Iris pigment epithelial cell (primary cell): ENCODE results near the gene SLC2A9.

Experiments used
- DNase-seq: peaks from one replicate; pipeline ENCODE4 v3.0.0-alpha.2; 2011; ENCODE audit warnings: low read depth

SLC2A9 gene

DNA sequence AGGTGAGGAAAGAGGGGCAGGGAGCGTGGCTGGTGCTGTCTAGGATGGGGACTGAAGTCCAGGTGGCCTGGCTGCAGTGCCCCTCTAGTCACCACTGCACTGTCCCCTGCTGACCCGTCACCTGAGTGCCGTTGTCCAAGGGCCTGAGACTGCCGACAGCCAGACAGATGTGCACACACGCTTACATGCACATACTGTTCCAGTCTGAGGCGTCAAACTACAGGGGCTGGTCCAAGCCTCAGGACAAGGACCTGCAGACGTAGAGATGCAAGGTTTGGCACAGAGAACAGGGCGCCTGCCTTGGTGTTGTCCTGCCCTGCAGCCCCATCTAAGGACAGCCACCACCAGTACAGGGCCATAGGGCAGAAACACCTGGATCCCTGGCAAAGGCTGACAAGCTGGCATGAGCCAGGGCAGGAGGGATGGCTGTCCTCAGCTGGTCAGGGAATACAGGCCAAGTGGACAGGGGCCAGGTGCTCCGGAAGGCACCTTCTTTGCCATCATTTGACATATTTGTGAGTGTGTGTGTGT, 1.7 kb downstream of the SLC2A9 start:
- DNase-seq: no peak

DNA sequence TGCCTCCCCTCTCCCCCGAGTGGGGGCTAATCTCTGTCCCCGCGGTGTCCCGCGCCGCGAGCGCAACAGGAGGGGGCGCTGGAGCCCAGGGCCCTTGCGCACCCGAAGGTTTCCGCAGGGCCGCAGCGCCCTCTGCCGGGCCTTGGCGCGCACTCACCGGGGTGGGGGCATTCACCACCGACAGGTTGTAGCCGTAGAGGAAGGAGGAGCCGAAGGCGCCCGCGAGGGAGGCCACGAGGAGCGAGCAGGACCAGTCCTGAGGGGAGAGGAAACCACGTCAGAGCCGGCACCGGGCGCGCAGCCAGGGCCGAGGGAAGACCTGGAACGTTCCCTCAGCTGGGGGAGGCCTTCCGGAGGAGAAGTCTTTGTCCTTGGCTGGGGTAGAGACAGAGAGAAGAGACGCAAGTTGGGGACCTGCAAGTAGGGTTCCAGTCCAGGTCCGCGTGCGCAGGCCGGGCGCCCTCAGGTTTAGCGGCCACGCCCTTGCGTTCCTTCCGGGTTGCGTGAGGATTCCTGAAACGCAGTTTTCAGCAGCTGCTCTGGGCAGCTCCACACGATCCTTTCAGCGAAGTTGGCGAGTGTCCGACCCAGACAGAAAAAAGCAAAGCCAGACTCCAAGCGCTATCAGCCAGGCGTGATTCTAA, 2.4 kb downstream of the SLC2A9 start:
- peak; percentile 98 for DNase-seq

DNA sequence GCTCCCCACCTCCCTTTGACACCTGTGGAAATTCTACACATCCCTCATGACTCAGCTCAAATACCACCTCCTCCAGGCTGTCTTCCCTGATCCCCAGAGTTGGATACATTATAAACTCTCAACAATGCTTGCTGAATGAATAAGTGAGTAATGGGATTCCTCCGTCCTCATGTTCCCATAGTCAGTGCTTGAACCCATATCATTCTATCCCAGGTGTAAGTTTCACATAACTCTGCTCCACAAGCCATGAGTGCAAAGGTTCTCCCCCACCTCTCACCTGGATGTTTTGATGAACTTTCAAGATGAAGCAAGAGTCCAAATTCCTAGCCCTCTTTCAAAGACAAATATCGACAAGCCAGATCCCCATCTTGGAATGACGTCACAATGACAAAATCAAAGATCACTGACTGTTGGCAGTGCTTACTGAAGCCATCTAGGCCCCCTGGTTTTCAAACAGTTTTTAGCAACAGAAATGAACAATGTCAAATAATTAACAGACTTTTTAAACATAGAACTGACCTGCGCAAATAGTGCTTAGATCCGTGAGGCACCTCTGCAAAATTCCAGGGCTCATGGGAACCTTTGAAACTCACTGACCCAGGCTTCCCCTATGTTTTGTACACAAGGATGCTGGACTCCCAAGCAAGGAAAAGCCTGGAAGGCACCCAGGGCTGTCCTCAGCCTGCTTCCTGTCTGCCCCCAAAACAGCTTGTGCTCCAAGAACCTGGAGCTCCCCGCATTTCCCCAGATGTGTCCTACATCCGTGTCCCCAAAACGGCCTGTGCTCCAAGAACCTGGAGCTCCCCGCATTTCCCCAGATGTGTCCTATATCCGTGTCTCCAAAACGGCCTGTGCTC, 4.0 kb downstream of the SLC2A9 start:
- DNase-seq: no peak

DNA sequence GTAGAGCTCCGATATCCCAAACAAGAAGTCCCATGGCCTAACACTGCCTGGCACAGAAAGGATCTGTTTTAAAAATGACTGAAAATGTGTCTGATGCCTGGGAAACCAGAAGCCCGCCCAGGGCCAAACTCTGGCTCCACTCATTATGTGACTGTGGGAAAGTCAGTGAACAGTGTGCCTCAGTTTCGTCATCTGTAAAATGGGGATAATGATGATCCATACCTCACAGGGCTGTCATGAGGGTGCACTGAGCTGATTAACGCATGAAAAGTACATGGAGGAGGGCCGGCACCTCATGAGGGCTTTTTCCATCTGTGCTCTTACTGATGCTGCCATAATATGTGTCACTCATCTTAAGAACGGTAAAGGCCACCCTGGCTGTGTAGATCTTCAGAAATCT, 5.1 kb downstream of the SLC2A9 start:
- no peak for DNase-seq

DNA sequence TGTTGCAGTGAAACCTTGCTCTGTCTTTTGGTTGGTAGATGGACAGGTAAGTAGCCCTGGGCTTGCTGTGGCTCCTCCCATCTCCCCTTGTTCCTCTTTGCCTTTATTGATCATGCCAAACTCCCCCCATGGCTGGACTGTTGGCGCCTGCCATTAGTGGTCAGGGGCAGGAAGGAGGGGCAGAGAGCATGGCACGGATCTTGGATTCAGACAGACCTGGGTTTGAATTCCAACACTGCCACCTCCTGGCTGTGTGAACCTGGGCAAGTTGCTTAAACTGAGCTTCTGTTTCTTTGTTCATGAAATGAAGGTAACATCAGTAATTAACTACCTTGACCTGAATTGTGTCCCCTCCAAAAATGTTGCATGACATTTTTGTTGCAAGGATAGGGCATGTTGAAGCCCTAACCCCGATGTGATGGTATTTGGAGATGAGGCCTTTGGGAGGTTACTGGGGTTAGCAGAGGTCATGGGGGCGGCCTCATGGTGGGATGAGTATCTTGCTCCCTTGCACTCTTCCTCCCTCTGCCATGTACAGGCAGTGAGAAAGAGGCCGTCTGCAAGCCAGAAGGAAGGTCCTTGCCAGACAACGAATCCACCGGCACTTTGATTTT, 6.0 kb downstream of the SLC2A9 start:
- peak; percentile 48 for DNase-seq

DNA sequence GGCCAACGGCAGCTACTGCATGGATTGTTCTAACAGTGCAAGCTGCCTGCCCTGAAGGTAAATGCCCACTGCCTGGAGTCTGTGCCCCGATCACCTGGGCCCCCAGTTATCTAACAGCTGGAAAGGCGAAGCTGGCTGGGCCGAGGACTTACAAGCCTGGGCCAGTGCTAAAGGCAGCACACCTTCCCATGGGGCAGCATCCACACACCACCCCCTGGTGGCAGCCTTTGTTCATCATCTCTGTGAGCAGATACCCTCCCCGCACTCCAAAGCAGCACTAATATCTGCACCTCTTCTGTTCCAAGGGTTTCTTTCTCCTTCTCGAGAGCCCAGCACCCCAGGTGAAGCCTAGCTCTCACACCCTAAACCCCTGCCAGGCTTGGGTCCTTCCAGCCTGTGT, 7.6 kb downstream of the SLC2A9 start:
- peak; percentile 45 for DNase-seq

DNA sequence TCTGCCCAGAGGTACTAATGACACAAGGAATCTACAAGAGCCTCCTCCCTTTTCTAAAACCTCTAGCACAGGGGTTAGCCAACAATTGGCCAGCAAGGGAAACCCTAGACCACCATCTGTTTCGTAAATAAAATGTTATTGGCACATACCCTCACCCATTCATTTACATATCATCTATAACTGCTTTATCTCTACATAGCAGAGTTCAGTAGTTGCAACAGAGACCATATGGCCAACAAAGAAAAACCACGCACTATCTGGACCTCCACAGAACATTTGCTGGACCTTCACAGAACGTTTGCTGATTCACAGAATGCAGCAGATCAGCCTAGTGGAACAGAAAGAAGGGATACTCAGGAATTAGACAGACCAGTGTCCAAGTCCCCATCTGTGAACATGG, 9.4 kb downstream of the SLC2A9 start:
- DNase-seq: no peak

DNA sequence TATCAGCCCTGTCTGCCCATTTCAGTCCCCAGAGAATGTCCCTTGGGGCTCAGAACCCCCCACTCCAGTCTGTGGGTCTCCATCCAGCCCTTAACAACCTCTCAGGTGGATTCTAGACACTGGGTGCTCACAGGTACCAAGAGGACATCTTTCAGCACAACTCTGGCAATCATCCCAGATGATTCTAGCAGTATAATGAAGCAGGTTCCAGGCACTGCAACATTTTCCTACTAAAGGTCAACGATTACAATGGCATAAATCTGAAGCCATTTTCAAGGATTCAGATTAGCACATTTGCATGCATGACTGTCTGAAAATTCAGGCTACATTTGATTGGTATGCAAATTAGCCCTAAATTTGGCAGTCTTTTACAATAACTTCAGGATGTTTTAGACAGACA, 10.0 kb downstream of the SLC2A9 start:
- no peak for DNase-seq

DNA sequence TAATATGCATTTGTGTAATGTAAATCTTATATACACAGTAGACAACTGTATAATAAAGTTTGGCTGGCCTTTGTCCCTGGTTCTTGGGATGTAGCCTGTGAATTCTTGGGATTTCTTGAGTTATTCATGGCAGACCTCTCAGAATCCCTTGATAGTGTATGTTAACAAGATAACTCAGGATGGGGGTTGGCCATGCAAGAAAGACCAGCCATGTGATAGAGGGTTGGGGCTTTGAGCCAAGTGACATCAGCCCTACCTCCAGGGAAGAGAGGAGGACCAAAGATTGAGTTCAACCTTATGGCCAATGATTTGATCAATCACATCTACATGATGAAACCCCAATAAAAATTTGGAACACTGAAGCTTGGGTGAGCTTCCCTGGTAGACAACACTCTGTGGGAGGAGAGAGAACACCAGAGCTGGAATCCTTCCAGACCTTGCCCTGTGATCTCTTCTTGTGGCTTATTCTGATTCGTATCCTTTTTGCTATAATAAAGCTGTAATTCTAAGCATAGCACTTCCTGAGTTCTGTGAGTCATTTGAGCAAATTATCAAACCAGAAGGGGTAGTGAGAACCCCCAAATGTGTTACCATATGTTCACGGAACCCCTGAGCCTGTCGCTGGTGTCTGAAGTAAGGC, 11.3 kb downstream of the SLC2A9 start:
- DNase-seq: no peak

DNA sequence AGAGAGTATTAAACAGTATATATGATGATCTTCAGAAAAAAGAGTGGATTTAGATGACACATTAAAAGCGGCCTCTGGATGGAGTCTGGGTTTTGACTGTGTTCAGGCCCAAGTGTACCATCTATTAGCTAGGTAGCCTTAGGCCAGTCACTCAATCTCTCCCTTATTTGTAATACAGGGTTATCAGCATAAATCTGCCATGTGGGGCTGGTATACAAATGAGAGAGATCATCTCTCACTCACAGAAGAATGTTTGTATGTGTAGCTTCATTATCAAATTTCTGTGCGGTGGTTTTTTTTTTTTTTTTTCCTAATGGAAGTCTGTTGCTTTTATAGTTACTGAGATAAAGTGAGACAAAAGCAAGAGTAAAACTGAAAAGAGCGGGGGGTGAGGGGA, 12.7 kb downstream of the SLC2A9 start:
- DNase-seq: no peak

DNA sequence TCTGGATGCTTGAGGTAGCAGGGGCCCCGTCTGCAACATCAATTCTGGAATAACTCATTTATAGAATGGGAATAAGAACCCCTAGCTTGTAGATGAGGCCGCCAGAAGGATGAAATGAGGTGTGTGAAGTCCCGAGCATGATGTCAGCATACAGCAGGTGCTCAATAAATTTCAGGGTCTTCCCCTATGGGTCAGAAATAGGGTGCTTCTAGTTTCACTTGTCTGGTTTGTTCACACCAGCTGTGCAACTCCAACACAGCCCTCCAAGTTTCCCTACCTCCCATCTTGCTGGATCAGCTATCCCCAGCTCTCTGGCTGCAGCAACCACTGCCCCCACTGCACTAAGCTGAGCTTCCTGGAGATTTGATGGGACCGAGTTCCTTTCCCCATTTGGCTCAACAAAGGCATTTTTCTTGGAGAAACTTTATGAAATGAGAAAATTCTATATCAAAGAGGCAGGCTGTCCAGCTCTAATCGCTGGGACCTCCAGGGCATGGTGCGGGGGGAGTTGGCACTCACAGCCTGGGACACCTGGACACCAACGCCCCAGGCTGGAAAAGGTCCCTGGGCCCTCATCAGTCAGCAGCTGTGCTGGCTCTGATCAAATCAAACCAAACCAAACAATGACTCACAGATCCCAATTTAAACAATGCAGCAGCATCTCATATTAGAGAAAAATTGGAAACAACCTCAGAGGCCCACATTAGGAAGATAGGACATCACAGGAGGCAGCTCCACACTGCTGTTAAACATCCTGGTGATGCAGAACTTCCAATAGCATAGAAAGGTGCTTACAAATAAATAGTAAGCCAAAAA, 13.3 kb downstream of the SLC2A9 start:
- DNase-seq: peak; percentile 57

DNA sequence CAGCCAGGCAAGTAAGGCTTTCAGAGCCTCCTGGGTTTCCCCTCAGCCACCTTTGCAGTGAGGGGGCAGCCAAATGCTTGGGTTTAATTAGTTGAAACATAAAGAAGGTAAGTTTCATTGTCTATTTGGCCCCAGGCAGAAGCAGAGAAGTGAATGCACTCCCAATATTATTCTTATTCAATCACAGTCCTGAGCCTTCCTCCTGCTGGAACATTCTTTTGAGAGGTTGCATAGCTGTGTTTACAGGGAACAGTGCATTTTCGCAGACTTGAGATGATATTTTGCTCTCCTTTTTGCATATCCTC, 13.9 kb downstream of the SLC2A9 start:
- no peak for DNase-seq

DNA sequence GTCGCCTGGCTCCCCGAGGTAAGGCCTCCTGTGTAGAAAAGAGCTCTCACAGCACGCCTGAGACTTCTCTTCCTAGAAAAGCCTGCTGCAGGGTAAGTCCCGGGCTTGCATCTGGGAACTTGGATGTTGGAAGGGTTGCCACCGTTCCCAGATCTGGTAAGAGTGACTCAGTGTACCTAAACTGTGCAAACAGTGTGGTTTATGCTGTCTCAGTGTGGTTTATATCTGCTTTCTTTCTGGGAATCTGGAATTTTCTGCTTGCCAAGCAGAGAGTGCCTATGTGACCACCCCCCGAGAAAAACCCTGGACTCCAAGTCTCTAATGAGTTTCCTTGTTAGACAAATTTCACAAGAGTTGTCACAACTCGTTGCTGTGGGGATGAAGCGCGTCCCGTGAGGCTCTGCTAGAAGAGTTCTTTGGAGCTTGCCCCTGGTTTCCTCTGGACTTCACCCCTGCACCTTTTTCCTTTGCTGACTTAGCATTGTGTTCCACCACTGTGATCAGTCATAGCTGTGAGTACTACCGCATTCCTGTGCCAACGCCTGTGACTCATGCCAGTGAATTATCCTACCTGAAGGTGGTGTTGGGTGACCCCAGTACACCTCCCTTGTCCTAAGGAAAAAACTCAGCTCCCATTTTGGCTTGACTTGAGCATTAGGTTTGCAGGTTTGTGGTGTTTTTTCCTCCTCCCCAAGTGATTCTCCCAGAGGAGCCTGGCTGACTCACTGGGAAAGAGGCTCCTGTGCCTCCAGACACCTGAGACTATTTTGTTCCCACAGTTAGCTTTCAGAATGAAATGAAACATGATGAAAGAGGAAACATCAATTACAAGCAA, 14.5 kb downstream of the SLC2A9 start:
- DNase-seq: peak; percentile 36

DNA sequence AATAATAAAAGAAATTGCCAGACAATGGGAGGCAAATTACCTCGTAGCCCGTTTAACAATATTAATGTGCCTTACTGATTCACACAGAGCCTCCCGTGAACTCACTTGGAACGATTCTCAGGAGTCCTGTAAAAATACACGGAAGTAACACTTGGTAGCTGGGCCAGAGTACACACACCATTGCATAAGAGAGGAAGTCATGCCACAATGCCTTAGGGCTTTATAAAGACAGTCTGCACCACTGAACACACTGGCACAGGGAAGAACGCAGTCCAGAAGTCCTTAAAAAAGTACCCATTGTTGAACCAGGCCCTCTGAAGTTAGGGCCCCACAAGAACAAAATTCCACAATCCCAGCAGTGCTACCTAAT, 15.1 kb downstream of the SLC2A9 start:
- peak; percentile 69 for DNase-seq

DNA sequence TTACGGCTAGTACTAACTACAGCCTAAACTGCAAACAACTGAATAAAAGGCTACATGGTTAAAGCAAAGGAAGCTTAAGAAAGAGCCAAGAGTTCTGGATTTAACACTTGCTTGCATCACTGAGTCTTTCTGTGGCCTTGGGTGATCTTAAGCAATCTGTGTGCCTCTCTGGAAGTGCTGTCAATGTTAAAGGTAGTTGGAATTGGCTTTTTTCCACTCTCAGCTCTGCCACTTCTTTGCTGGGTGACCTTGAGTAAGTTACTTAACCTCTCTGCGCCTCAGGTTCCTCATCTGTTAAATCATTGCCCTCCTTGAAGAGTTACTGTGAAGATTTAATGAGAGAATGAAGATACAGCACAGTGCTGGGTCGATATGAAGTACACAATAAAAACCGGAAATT, 15.7 kb downstream of the SLC2A9 start:
- peak; percentile 50 for DNase-seq

DNA sequence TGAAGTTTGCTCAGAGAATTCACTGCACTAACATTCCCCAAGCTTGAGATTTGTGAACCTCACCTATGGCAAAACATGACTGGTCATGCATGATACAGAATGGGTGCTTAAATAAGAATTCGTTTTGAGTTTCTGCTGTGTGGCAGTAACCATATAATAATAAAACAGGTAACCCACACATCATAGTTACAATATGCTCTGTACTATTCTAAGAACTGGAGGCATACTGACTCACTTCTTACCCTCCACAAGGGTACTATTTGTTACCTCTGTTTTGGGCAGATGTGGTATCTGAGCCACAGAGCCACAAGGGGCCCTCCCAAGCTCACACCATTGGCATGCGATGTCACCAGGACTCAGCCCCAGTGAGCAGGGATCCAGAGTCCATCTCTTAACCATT, 17.6 kb downstream of the SLC2A9 start:
- DNase-seq: no peak

DNA sequence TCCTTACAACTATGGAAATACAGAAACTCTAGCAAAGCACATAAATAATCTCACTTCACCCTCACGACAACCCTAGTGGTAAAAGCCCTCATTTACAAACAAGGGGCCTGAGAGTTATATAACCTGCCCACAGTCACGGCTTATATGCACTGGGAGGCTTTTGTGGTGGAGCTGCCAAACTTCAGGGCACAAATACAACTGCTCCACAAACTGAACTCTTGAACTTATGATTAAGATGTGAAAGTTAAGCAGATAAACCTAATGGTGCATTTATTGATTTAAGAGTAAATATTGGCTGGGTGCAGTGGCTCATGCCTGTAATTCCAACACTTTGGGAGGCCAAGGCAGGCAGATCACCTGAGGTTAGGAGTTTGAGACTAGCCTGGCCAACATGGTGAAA, 19.0 kb downstream of the SLC2A9 start:
- DNase-seq: no peak

DNA sequence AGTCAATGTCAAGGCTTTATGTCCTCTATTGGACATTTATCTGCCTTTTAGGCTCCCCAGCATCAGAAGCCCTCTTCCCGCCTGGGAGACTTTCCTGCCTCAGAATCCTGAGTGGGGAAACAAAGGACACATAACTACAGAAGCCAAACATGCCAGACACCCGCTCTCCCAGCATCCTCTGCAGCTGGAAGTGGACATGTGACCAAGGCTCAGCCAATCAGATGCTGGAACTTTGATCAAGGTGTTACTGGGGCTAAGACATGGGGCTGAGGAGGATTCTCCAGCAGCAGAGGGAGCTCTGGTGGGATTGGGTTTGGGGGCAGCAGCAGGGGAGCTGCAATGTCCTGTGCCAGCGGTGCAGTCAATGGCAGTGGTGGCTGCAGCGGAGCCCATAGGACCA, 19.5 kb downstream of the SLC2A9 start:
- DNase-seq: no peak

DNA sequence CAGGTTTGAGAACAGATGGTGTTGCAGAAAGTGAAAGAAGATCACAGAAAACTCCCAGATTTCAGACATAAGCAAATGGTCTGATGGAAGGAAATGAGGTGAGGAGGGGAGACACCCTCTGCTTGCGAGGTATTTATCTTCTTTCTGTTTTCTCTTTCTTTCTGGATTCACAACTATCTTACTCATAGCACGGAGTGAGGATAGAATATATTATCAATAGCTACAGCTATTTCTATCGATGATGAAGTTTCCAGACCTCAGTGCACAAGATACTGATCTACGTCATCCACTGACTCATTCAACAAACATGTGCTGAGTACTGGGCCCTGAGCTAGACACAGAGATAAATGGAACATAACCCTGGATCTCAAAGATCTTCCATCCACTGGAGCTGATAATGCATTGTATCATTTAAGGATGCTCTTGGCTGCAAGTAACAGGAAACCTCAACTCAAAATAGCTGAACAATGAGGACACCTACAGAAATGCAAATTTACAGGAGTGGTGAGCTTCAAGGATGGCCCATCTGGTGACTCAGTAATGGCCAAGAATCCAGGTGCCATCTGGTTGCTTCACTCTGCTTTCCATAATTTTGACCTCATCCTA, 21.2 kb downstream of the SLC2A9 start:
- peak; percentile 73 for DNase-seq

DNA sequence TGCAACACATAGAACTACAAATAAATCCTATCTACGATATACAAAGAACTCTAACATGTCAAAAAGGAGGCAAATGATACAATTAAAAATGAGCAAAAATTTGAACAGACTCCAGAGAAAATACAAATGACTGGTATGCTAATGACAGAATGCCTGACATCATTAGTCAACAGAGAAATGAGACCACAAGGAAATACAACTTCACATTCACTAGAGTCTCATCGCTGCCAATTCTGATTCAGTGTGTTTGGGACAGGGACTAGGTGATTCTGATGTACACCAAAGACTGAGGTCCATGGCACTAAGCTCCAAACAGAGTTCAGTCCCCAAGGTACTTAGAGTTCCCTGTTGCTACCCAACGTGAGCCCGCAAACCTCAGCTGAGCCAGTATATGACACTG, 23.4 kb downstream of the SLC2A9 start:
- no peak for DNase-seq
